Stimulated activated CD4-positive, alpha-beta T cell treated with anti-CD3 and anti-CD28 coated beads, Interleukin-1b, Interleukin-23, amount 100 ng/mL, for 1 hour (primary cell): Measurements from ENCODE around the gene RADIL.
"Not testable (repeated sequence)": the region's sequence is repeated elsewhere in the genome, so short reads cannot be mapped to it uniquely, and the experiment has no call there.

ENCODE experiments used
- DNase-seq, 2 donors: peaks; one replicate each; pipeline ENCODE4 v3.0.0-alpha.2; 2020; ENCODE audit warnings: low read depth in 2 of 2

The RADIL gene, protein sequence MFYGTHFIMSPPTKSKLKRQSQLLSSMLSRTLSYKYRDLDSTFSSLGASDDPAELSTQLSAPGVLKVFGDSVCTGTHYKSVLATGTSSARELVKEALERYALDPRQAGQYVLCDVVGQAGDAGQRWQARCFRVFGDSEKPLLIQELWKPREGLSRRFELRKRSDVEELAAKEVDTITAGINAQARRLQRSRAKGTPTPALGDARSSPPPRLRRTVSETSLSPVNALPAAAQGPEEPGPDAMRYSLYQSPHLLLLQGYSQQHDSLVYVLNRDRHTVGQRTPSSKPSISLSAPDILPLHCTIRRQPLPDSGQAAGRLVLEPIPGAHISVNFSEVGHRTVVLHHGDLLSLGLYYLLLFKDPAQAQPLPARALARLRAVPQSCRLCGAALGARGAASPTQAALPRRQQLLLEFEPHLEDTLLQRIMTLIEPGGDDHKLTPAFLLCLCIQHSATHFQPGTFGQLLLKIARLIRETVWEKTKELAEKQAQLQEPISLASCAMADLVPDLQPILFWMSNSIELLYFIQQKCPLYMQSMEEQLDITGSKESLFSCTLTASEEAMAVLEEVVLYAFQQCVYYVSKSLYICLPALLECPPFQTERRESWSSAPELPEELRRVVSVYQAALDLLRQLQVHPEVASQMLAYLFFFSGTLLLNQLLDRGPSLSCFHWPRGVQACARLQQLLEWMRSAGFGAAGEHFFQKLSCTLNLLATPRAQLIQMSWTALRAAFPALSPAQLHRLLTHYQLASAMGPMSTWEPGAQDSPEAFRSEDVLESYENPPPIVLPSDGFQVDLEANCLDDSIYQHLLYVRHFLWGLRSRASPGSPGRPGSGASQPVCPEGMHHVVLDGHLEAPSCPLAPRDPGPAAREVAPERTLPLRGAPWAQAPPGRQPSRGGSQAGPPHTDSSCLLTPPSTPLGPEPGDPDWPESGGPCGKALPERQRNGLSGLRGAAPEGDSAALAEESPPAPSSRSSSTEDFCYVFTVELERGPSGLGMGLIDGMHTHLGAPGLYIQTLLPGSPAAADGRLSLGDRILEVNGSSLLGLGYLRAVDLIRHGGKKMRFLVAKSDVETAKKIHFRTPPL

DNA sequence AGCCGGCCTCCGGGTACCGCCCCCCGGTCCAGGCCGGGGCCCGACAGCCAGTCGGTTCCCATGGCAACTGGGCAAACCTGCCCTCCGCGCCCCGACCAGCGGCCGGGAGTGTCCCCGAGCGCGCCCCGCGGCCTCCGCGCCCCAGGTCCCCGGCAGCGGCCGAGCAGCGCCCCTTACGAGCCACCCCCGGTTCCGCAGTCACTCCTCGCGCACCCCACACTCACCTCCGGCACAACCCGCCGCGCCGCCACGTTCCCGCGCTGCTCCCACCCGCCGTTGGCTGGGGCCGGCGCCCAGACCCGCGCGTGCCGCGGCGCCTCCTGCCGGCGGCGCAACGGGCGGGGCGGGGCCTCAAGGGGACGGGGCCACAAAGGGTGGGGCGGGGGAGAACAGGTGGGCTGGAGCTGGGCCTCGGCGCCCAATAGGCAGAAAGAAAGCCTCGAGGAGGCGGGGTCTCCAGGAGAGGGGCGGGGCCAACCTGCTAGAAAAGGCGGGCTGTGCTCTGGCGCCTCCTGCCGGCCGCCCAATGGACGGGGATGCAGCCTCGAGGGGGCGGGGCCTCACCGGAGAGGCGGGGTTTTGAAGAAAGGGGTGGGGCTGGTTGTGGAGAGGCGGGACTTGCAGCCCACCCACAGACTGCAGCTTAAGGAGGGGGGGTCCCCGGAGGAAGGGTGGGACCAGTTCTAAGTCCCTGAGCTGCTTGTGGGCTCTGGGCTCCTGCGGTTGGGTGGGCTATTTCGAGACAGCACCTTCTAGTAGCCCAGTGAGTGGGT, at the start of gene RADIL:
Gene RADIL (minus strand): TSS at position 345 of the 773 bp plus-strand sequence. CDS start 5,577 bp downstream, outside the sequence.
- DNase-seq: peak; percentile 57 to 82

DNA sequence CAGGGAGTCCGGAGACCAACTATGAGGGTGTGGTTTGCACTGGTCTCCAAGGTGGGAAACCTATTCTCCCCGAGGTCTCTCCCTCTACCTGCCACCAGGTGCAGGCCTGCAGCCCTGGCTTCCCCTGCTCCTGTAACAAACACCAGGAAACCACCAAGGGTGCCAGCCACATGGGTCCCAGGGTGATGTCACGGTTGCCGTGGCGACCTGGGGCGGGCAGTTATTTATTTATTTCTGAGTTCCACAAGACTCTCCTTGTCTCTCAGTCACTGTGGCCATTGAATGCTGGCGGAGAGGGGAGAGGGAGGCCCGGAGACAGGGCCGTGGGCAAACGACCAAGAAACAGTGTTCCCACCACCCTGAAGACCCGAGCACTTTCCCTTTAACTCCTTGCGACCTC, 48.4 kb upstream of the RADIL start:
- no peak for DNase-seq

DNA sequence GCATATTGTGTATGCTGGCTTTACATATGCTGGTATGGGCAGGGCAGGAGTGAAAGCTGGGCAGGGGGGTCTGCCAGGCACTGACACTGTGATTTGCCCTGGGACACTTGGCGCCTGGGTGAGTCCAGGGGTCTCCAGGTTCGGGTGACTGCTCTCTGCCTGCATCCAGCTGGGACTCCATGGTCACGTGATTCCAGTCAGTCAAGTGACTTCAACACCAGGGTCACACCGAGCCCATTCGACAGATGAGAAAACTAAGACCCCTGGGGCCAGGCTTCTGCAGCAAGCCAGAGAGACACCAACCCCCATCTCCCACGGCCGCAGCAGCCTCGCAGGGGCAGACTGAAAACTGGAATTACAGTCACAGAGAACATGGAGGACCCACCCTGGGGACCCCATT, 45.5 kb upstream of the RADIL start:
- no peak for DNase-seq

DNA sequence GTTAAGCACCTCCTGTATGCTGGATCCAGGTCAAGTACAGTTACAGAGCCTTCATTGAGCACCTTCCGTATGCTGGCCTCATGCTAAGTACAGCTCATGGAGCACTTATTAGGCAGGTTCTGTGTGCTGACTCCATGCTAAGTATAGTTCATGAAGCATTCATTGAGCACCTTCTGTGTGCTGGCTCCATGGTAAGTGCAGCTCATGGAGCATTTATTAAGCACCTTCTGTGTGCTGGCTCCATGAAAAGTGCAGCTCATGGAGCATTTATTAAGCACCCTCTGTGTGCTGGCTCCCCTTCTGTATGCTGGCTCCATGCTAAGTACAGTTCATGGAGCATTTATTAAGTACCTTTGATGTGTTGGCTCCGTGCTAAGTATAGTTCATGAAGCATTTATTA, 44.9 kb upstream of the RADIL start:
- DNase-seq: no peak

DNA sequence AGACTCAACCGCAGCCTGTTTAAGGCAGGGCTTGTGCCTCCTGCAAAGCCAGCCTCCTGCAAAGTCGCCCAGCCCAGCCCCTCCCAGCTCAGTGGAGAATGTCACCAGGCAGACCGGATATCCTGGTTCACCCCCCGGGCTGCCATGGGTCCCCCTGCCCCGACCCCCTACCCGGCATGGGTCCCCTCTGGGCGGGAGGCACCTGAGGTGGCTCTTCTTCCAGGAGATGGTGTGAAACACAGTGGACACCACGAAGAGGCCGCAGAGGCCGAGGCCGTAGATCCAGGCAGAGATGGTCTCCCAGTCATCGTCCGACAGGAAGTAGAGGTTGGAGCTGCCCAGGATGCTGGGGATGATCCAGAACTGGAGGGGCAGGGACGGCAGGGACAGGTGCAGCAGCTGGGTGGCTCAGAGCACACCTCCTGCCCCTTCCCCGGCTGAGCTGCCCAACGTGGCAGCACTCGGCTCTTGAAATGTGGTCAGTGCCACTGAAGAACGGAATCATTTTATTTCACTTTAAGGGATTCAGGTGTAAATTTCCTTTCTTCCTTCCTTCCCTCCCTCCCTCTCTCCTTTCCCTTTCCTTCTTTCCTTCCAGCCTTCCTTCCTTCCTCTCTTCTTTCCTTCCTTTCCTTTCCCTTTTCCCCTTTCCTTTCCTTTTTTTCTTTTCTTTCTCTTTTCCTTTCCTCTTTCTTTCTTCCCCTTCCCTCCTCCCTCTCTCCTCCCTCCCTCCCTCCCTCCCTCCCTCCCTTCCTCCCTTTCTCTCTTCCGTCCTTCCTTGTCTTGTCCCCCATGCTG, 36.7 kb upstream of the RADIL start:
- no peak for DNase-seq

DNA sequence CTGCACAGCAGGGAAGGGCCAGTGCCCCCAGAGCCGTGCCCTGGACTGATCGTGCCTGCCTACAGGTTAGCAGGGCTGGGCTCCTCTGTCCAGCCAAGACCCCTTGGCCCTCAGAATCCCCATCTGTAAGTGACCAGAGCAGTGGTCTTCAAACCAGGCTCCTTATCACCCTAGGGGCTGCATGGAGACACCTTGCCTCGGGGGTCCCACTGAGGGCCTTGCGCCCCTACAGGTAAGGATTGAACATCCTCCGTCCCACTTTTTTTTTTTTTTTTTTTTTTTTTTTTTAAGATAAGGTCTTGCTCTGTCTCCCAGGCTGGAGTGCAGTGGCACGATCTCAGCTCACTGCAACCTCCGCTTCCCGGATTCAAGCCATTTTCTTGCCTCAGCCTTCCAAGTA, 32.6 kb upstream of the RADIL start:
- DNase-seq: no peak

DNA sequence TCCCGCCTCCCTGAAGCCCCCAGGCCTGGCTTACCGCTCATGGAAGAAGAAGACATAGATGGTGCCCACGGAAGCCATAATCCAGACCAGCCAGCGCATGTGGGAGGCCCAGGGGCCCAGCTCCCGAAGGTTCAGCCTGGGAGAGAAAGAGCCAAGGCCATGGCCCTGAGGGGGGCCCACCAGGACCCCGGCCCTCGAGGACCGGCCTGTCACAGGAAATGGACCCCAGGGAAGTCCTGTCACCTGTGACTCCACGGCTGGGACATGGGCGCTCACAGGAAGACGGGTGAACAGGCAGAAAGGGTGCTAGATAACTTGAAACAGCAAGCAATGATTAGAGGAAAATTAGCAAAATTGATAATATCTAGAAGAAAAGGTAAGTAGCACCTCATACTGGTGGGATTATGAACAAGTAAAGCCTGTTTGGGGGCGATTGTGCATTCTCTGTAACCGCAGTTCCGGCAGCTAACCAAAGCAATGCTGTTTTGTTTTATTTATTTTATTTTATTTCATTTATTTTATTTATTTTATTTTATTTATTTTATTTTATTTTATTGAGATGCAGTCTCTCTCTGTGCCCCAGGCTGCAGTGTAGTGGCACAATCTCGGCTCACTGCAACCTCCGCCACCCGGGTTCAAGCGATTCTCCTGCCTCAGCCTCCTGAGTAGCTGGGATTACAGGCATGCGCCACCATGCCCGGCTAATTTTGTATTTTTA, 27.8 kb upstream of the RADIL start:
- DNase-seq: no peak

DNA sequence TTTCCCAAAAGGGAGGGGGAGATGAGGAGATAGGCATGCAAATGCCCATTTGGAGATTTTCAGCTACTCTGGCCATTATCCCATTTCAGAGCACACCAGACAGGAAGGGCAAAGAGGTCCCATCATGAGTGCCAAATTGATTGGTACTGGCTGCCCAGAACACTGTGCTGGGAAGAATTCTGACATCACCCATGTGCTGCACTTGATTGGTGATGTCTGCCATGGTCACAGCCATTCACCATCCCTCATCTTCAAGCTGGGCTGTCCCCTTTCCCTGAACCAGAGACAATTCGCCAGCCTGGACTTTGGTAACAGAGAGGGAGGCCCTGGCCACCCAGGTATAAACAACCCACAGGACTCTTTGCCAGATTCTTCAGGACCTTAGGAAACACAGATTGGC, 23.2 kb upstream of the RADIL start:
- DNase-seq: no peak

DNA sequence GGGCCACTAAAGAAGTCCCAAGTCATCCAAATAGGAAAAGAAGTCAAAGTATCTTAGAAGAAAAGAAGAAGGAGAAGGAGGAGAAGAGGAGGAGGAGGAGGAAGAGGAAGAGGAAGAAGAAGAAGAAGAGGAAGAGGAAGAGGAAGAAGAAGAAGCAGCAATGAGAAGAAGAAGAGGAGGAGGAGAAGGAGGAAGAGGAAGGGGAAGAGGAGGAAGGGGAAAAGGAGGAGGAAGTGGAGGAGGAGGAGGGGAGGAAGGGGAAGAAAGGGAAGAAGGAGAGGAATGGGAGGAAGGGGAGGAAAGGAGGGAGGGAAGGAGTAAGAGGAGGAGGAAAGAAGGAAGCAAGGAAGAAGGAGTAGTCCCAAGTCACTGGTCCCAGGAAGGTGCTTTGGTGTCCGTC, 21.7 kb upstream of the RADIL start:
- DNase-seq: no peak

DNA sequence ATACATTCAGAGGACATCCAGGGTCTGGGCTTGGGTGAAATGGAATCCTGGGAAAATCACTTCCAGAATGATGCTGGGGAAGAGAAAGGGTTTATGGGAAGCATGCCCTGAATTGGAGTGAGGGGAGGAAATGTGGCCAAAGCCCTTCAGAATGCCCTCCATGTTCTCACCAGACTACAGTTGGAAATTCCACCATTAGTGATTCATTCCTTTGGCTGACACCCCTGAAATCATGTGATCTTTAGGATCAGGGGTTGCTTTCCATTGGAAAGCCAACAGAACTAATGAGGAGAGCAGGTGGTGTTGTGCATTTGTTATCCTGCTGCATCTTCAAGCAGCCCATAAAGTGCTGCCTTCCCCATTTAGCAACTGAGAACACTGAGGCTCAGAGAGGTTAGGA, 20.8 kb upstream of the RADIL start:
- DNase-seq: no peak

DNA sequence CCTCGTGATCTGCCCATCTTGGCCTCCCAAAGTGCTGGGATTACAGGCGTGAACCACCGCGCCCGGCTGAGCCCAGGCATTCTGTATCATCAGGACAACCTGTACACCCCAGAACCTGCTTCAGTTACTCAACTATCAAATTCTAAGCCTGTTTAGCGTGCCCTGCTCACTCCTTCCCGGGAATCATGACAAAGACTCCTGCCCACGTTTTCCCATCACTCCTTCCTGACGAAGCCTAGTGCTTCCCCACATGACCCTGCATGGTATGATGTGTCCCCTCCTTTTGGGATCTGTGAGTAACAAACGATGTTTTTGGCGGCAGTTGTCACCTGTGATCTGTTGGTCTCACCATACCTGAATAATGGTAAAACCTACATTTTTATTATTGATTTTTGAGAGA, 12.2 kb upstream of the RADIL start:
- DNase-seq: no peak

DNA sequence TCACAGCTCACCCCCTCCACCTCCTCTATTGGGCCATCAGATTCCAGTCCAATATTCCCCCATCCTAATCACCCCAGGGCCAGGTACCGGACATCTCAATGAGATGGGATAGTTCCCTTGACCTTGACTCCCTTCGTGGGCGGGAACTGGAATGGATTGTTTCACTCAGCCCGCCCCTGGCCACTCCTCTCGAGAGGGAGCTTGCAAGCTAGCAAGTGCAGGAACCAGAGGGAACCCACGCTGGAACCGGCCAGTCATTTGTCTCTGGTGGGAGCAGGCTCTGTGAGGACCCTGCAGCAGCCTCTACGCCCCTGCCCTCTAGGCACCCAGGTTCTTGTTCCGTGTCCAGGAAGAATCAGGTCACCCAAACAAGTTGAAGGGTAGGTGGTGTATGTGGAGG, 11.0 kb upstream of the RADIL start:
- no peak for DNase-seq

DNA sequence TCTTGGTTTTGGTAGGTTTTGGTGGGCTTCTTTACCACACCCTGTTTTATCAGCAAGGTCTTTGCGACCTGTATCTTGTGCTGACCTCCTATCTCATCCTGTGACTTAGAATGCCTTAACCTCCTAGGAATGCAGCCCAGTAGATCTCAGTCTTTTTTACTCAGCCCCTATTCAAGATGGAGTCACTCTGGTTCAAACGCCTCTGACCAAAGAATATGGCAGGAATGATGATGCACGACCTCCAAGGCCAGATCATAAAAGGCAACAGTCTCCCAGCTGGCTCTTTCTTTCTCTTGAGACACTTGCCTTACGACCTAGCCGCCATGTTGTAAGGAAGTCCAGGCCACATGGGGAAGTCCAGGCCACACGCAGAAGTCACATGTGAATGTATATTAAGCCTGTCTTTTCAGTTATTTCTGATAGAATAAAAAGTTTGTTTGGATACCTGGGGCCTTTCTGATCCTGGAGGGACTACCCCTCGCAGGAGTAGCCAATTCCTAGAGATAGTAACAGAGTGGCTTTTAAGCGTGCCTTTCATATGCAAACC, 10.5 kb upstream of the RADIL start:
- DNase-seq: no peak

DNA sequence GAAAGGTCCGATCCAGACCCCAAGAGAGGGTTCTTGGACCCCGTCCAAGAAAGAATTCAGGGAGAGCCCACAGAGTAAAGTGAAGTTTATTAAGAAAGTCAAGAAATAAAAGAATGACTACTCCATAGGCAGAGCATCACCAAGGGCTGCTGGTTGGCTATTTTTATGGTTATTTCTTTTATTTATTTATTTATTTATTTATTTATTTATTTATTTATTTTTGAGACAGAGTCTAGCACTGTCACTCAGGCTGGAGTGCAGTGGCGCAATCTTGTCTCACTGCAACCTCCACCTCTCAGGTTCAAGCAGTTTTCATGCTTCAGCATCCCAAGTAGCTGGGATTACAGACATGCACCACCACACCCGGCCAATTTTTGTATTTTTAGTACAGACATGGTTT, 9.7 kb upstream of the RADIL start:
- not testable (repeated sequence) for DNase-seq

DNA sequence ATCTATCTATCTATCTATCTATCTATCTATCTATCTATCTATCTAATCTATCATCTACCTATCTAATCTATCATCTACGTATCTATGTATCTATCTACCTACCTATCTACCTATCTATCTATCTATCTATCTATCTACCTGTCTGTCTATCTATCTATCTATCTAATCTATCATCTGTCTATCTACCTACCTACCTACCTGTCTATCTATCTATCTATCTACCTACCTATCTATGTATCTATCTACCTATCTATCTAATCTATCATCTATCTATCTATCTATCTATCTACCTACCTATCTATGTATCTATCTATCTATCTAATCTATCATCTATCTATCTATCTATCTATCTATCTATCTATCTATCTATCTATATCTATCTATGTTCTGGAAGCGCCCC, 8.0 kb upstream of the RADIL start:
- DNase-seq: not testable (repeated sequence)

DNA sequence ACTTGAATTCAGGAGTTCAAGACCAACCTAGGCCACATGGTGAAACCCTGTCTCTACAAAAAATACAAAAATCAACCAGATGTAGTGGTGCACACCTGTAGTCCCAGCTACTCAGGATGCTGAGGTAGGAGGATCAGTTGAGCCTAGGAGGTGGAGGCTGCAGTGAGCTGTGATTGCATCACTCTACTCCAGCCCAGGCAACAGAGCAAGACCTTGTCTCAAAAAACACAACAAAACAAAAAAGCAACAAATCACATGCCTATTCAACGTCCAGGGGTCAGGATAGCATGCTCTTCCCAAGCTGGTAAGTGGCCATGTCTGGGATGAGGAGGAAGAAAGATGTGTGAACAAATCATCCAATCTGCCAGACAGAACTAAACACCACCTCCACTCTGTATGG, 6.2 kb upstream of the RADIL start:
- no peak for DNase-seq

DNA sequence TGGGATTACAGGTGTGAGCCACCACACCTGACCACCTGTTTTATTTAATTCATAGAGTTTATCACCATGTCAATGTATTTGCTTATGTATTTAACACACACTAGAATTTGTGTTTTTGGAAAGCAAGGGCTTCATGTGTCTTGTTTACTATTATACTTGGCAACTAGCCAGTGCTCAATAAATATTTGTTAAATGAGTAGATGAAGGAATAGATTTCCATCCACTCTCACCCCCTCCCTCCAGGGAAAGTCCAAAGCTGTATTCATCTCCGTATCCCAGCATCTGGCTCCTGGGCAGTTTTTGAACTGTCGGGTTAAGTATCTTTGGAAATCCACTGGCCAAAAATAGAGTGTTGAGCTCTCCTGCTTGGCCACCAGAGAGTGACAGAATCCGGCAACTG, 4.6 kb upstream of the RADIL start:
- DNase-seq: no peak

DNA sequence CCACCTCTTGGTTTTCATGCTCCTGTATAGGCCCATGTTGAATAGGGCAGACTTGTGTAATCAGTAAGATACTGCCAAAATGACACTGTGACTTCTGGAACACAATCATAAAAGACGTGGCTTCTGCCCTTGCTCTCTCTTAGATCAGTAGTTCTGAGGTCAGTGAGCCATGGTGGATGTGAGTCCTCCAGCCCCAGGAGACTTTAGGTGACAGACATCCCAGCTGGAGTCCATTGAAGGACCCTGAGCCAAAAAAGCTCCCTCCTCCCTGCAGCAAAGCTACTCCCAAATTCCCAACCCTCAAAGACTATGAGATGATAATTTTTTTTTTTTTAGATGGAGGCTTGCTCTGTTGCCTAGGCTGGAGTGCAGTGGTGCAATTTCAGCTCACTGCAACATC, 3.2 kb upstream of the RADIL start:
- no peak for DNase-seq

DNA sequence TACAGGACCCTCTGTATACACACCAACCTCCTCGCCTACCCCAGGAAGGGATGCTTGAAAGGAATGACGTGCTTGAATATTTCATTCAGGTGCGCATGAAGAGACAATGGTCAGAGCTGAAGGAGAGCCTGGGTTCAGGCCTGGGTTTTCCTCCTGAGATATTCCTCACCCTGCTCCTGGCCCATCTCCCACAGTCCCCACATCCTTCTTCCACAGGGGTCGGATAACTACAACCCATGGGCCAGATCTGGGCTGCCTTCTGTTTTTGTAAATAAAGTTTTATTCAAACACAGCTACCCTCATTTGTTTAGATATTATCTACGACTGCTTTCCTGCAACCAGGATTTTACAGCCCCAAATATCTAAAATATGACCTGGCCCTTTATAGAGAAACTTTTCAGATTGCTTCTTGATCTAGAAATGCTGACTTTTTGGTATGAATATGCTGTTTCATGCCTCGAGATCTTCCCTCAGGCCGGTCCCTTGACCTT, 1.8 kb upstream of the RADIL start:
- no peak for DNase-seq

DNA sequence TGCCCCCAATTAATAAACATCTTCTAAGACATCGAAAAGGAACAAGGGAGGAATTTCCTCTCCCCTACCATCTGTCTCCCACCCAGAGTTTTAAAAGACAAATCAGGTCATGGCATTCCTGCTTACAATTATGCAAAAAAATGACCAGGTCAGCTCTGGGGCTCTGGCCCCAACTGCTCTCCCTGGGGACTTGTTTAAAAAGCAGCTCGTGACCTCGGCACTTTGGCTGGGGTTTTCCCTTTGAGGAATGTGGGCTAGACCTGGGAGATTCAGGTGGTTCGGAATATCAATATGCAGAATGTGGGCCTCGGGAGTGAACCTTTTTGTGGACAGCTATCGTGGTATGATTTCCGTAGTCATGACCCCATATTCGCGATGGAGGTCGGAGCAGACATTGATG, 648 bp upstream of the RADIL start:
- DNase-seq: no peak
